NCI-H1417 (cell line): Measurements from ENCODE around the gene SLC35F6.
A peak's percentile ranks its signal among the peaks of the same experiment; 100 is the strongest.

ENCODE experiments used
- DNase-seq, 3 experiments: peaks; one replicate each; lab custom pipeline; 2025; lab: John Stamatoyannopoulos, UW

The SLC35F6 gene, protein sequence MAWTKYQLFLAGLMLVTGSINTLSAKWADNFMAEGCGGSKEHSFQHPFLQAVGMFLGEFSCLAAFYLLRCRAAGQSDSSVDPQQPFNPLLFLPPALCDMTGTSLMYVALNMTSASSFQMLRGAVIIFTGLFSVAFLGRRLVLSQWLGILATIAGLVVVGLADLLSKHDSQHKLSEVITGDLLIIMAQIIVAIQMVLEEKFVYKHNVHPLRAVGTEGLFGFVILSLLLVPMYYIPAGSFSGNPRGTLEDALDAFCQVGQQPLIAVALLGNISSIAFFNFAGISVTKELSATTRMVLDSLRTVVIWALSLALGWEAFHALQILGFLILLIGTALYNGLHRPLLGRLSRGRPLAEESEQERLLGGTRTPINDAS

DNA sequence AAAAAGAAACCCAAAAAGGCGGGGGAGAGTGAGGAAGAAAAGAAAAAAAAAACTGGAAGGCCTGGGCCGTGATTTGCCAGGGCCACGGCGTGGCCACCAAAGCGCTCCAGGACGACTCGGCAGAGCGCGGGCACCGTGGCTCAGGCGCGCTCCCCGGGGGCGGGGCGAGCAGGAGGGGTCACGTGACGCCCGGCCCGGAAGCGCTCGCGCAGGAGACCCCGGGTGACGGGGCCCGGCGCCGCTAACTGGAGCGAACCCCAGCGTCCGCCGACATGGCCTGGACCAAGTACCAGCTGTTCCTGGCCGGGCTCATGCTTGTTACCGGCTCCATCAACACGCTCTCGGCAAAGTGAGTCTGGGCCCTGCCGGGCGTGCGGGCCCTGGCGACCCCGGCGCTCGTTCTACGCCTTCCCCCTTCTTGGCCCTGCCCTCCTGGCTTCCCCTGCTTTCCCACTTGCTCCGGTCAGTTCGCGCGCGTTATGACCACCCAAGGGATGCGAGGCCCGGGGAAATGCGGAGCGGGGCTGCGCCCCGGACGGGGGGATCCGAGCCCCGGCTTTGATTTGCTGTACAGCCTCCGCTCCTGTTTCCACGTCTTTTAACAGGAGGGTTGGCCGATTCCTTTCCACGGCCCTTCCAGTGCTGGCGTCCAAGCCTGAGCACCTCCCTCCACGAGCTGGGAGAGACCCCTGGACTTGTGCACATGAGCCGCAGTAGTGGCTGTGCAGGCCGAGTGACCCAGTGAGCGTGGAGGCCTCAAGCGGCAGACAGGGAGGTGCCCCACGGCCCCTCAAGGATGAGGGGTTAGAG is at the start of gene SLC35F6:
Gene SLC35F6, plus strand, starts transcription at position 207 of the 810 bp plus-strand sequence. Its CDS starts 66 bp downstream, at position 273.
- peak; percentile 89 to 90 (median 90) for DNase-seq

- no peak for DNase-seq
These were observed 48.4 kb upstream of the SLC35F6 start for GRCh38 chr2:26715528-26716270.

DNA sequence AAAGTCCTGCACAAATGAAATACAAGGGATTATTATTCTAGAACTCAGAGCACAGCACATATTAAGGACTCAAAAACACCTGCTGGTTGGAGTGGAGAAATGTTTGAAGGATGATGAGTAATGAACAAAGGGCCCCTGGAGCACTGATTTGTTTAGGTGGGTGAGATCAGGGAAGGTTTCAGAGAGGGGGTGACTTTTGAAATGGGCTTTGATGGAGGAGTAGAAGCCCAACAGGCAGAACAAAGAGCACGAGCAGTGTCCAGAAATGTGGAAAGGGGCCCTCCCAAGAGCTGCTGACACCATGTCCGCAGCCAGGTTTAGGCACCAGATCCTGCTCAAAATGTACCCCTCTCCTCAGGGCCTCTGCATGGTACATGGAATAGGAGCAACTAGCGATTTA is 47.7 kb upstream of the SLC35F6 start:
- DNase-seq, result no peak

DNA sequence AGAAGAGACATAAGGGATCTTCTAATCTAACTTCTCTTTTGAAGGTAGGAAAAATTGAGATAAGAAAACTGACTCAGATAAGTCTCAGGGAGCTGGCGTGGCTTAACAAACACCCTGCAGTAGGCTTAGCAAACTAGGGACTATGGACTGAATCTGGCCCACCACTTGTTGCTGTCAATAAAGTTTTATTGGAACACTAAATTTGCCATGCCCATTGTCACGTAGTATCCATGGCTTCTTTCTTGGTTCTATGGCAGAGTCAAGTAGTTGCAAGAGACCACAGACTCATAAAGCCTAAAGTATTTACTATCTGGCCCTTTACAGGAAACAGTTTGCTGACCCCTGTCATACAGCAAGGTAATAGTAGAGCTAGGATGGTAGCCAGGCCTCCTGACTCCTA is 47.3 kb upstream of the SLC35F6 start:
- no peak for DNase-seq

DNA sequence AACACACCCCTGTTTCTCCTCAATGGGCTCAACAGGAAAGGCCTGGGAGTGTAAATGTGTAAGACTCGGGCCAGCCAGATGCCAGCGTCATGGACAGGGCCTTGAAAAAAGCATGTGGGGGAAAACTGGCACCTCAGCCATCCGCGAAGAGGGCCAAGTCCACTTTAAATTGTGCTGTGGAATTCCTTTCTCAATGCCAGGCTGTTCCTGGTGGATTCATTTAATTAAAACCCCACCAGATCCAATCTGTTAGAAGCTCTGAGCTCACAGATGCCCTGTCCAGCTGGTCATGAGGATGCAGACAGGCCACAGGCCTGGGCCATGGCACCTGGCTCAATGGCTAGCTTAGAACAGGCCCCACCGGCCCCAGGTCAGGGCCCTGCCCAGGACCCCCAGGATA is 46.7 kb upstream of the SLC35F6 start:
- no peak for DNase-seq

- DNase-seq, result no peak
These were observed 45.0 kb upstream of the SLC35F6 start for GRCh38 chr2:26718949-26719686.

DNA sequence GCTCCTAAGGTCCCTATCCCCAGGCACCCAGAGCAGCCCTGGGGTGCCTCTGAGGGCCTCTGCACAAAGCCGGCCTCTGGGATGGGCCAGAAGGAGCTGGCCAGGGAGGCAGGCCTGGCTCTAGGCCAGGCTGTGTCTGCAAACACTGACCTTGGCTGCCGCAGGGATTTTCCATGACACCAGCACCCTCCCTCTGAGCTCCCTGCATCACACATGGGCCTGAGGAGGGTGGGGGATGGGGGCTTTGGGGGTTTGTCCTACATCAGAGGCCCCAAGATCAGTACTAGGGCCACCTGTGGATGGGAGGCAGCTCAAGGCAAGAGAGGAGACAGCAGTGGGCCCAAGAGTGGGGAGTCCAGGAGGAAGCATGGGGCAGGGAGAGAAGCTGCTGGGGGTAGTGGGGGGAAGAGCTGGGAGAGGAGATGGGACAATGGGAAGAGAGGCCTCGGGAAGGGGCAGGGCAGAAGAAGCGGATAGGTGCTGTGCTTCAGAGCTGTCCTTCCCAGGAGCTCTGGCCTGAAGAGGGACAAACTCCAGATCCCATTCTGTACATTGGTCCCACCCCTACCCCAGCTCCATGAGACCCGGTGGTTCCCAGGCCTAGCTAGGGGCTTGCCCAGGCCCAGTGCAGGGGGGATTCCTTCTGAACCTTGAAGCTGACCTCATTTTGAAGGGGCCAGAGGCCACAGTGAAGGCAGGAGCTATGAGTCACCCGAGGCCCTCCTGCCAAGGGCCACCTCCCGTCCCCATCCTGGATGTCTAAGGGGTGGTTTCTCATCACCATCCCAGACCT is 43.6 kb upstream of the SLC35F6 start:
- DNase-seq, result peak in 2 of 3 experiments; percentile 29 to 51

- DNase-seq, result peak; percentile 20 to 78 (median 67)
These were observed 42.7 kb upstream of the SLC35F6 start for GRCh38 chr2:26721115-26722032.

DNA sequence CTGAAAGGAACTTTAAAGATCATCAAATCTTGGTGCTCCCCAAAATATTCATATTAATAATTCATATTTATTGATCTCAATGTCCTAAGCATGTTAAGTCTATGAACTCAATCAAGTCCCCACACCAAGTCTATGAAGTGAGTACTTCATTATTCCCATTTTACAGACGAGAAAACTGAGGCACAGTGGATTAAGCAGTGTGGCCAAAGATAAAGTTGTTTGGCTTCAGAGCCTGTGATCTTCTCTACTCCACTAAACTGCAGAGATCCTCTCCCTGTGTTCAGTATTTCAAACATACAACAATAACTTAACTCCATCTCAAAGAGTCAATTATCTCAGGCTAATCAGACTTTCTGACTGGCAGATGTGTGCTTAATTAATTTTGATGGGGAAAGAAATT is 41.8 kb upstream of the SLC35F6 start:
- no peak for DNase-seq

DNA sequence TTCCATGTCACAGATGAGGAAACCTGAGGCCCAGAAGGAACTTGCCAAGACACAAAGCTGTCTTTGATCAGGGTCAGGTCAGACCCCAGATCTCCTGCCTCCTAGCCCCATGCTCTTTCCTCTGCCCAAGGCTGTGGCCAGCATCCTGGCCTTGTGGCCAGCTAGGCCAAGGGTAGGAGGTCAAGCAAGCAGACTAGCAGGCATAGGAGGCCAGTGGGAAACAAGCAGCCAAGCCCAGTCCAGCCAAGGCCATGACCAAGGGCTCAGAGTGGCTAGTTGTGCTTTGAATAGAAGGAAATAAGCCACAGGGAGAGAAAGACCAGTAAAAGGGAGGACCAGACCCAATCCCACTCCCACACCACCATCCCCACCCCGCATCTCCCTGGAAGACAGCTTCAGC is 41.2 kb upstream of the SLC35F6 start:
- DNase-seq, result no peak

DNA sequence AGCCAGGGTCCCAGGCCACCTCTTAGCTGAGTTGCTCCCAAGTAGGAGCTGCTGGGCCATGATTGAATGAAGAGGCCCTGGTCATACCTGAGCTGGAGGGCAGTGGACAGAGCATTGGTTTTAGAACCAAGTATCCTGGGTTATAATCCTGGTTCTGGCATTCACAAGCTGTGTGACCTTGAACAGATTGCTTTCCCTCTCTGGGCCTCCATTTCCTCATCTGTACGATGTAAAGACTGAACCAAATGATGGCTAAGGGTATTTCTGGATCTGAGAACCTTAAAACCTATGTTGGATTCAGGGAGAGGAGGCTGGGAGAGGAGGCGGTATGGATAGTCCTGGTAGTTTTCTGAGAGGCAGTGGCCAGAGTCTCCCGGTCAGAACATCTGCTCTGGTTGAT is 40.6 kb upstream of the SLC35F6 start:
- DNase-seq, result no peak

DNA sequence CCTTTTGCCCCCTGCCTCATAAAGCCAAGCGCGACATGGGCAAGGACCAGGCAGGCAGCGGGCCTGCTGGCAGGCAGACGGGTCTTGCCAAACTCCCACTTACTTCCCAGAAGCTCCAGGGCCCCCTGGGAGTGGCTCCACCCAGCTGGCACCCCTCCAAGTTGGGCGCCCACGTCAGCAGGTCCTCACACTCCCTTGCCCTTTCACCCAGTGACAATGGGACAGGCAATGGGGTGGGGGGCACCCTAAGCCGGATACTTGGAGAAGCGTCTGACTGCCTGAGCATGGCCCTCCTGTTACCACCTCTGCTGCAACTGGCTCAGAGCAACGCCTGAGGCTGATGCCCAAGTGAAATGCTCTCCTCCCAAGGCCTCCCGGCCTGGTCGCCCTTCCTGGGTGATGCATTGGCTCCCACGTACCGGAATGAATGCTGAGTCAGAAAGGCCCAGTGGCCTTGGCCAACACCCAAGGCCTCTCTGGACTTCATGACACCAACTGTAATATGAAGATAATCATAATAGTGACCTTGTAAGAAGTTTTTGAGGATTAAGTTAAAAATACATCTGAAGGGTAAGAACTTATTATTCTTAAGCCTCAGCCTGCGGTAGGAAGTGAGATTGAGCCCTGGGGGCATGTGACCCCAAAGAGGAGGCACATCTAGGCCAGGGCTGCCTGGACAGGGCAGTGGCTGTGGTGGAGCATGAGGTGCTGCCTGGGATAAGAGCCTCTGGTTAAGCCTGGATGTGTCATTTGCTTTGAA is 39.9 kb upstream of the SLC35F6 start:
- DNase-seq, result no peak

- no peak for DNase-seq
These were observed 39.1 kb upstream of the SLC35F6 start for GRCh38 chr2:26724784-26725520.

GRCh38 chr2:26725521-26725820 is 38.6 kb upstream of the SLC35F6 start:
- no peak for DNase-seq

DNA sequence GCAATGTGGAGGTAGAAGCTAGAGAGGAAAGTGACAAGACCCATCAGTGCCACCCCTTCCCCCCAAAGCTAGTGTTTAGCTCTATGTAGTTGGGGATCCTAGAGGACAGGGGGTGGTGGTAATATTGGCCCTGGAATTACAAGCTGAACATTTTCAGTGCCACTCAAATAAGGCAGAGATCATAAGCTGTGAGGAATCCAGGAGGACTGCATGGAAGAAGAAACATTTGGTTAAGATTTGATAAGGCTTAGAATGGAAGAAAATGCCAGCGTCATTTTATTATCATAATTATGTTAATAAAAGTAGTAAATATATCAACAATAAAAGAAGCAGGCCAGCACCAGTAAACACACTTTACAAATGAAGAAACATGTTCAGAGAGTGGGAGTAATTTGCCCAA is 37.9 kb upstream of the SLC35F6 start:
- no peak for DNase-seq

DNA sequence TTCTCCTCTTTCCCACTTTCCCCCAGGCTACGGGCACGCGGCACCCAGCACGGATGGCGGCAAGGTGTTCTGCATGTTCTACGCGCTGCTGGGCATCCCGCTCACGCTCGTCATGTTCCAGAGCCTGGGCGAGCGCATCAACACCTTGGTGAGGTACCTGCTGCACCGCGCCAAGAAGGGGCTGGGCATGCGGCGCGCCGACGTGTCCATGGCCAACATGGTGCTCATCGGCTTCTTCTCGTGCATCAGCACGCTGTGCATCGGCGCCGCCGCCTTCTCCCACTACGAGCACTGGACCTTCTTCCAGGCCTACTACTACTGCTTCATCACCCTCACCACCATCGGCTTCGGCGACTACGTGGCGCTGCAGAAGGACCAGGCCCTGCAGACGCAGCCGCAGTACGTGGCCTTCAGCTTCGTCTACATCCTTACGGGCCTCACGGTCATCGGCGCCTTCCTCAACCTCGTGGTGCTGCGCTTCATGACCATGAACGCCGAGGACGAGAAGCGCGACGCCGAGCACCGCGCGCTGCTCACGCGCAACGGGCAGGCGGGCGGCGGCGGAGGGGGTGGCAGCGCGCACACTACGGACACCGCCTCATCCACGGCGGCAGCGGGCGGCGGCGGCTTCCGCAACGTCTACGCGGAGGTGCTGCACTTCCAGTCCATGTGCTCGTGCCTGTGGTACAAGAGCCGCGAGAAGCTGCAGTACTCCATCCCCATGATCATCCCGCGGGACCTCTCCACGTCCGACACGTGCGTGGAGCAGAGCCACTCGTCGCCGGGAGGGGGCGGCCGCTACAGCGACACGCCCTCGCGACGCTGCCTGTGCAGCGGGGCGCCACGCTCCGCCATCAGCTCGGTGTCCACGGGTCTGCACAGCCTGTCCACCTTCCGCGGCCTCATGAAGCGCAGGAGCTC is 36.2 kb upstream of the SLC35F6 start:
- DNase-seq, result no peak

- no peak for DNase-seq
These were observed 34.8 kb upstream of the SLC35F6 start for GRCh38 chr2:26729311-26729710.
